Endometrial microvascular endothelial cells (primary cell): ENCODE measurements around the gene FBXL17. TPM values are rescaled to one million over a fixed set of nuclear protein-coding genes. Genes with fewer than 3 reads are reported as not detected.
"Not testable (repeated sequence)": the region's sequence is repeated elsewhere in the genome, so short reads cannot be mapped to it uniquely, and the experiment has no call there.

Experiments
- in situ Hi-C: cut with HindIII; loops from 2 replicates; pipeline ENCODE4 v1.10.0; 2017; ENCODE audit warnings: low sequenced_read_pairs, low pct_unique_long_range_greater_than_20kb; ENCODE audit errors: inconsistent ontology term
- total RNA-seq: library from RNA; depleted of rRNA; stranded (reverse); fragments of >200 nt; gene quantifications from one replicate; pipeline ENCODE4 v1.2.3, GENCODE V29; 2015; ENCODE audit errors: inconsistent ontology term

The FBXL17 gene
- total RNA-seq, 1 donor from 2014 or later: 21.0 TPM

DNA sequence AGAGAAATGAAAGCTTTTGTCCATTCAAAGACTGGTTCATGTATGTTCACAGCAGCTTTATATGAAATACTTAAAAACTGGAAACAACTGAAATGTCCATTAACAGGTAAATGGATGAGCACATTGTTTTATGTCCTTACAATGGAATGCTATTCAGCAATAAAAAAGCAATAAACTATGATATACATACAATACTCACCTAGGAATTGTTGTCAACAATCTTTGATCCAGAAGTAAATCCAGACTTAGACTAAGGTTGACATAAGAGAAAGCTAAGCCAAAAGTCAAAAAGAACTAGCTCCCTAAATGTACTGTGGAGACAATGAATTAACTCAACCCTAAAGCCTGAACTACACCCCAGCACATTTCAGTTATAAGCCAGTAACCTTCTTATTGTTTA, 54.9 kb downstream of the FBXL17 start:
- in situ Hi-C loops: no loop called here

GRCh38 chr5:108324886-108325285, 57.0 kb downstream of the FBXL17 start:
- in situ Hi-C loops: no loop called here

DNA sequence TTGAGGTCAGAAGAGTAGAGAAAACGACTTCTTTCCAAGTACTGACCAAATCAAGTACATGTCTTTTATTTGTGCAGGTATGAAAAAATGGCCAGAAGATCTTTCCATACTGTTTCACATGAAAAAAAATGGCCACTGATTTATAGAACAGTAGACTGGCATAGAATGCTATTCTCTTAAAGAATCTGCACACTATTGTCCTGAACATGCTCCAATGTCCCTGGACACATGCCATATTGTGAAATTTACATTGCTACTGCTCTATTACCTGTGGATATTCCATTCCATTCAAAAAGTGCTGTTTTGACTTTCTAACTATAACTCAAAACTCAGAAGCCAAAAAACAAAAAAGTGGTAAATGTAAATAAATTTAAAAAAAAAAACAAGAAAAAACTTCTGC, 60.6 kb downstream of the FBXL17 start:
- in situ Hi-C loops: no loop called here

DNA sequence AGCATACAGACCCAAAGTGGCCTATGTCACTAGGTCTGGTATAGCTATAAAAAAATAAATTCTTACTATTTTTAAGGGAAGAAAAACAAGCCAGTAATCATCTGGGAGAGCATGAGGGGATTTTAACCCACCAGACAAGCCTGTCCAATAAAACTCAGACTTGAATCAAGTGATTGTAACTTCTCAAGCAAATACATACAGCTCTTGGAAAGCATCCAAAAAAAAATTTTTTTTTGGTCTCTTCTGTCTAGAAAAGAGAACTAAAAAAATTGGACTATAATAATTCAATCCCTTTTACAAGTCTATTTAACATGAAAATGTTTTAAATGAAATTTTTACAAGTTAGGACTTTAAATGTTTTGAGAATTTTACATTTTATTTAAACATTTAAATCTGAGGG, 61.7 kb downstream of the FBXL17 start:
- in situ Hi-C loops: no loop called here

GRCh38 chr5:108315829-108316228, 66.1 kb downstream of the FBXL17 start:
- in situ Hi-C loops: no loop called here

- in situ Hi-C loops: no loop called here
Observed at GRCh38 chr5:108312258-108312657, 69.6 kb downstream of the FBXL17 start.

GRCh38 chr5:108311682-108312081, 70.2 kb downstream of the FBXL17 start:
- in situ Hi-C loops: no loop called here

DNA sequence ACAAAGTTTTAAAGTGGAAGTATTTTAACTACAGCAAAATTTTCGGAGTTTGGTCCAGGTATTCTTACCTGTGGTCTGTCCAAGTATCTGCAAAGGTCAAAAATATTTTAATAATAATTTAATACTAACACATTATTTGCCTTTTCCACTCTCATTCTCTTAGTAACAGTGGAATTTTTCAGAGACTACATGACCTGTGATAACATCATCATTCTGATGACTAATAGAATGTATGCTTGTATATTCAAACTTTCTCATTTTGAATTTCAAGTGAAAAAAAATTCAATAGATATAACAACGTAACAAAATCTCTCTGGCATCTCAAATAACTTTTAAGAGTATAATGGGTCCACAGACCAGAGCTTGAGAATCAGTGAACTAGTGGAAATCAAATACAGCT, 78.3 kb downstream of the FBXL17 start:
- in situ Hi-C loops: no loop called here

DNA sequence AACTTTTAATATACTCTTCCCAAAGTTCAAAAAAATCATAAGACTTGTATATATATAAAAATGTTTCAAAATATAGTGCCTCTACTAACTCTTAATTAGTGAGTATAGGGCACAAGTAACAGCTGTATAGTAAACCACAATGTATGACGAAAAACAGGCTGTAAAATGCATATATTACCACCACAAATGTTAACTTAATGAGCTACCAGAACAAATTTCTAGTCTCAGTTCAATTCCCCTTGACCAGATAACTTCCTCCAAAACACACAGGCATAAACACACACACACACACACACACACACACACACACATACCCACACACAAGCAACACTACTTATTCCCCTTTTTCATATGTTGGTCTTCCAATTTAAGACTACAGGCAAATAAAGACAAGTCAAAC, 78.8 kb downstream of the FBXL17 start:
- in situ Hi-C loops: no loop called here

DNA sequence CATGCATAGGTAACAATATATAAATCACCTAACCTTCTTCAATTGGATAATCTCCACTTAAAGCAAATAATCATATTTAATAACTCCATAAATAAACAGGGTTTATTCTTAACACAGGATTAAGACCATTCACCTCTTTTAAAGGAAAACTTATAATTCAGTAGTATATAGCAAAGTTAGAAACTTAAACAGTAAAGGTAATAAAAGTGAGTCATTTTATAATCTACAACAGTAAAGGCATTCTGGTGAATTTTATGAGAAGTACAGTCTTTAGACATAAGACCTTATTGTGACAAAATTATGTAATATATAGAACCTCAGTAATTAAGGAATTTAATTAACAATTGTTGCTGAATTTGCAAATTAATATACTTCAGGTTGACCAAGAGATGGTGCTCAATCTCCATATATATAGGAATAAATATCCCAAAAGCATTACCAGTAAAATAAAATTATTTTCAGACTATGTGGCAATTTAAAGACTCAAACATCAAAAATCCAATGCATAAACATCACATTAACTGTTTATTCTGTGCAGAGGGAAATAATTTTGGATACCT, 84.8 kb downstream of the FBXL17 start:
- in situ Hi-C loops: no loop called here

- in situ Hi-C loops: no loop called here
Observed at GRCh38 chr5:108295578-108296368, 86.1 kb downstream of the FBXL17 start.

DNA sequence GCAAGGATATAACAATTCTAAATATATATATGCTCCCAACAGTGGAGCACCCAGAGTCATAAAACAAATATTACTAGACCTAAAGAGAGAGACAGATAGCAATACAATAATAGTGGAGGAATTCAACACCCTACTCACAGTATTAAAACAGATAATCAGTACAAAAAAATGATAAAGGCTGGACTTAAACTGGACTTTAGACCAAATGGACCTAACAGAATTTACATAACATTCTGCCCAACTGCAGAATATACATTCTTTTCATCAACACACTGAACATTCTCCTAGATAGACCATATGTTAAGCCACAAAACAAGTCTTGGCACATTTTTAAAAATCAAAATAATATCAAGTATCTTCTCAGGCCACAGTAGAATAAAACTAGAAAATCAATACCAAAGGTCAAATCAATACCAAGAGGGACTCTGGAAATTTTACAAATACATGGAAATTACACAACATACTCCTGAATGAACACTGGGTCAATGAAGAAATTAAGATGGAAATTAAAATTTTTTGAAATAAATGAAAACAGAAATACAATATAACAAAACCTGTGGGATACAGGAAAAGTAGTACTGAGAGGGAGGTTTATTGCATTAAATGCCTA, 100.8 kb downstream of the FBXL17 start:
- in situ Hi-C loops: no loop called here

- in situ Hi-C loops: no loop called here
Observed at GRCh38 chr5:108280248-108280647, 101.7 kb downstream of the FBXL17 start.

GRCh38 chr5:108278285-108279240, 103.3 kb downstream of the FBXL17 start:
- in situ Hi-C loops: no loop called here

DNA sequence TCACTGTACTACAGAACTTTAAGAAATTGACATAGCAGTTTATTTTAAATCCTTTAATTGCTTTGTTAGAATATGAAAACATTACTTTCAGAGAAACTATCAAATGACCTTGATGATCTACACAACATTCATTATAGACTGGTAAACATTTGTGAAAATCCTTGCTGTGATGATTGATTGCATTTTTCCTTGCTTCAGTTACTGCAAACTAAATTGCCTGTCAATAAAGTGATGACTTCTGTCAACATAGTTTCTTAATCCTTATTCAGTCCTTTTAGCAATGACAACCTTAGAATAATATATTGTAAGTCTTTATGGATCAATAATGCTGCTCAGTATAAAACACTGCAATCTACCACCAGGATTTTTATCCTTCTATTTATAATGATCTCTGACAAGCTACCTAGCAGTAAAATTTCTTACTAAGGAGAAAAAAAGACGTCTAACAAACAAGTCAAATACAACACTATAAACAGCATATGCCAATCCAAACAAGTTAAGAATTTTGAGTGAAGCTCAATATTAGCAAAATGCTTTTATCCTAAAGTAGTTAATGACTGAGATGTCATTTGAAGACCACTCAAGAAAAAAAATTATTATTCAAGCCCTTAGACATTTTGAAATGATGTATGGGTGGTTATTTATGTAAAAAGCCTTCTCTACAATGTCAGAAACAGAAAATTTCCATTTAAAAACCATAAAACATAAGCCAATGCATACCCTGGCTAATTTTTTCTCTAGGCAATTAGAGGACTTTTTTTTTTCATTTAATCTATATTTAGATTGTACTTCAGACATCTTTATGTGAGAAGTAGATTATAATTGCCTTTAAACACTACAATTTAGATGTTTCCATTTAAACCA, 105.5 kb downstream of the FBXL17 start:
- in situ Hi-C loops: no loop called here

GRCh38 chr5:108274080-108274479, 107.8 kb downstream of the FBXL17 start:
- in situ Hi-C loops: not testable (repeated sequence)

DNA sequence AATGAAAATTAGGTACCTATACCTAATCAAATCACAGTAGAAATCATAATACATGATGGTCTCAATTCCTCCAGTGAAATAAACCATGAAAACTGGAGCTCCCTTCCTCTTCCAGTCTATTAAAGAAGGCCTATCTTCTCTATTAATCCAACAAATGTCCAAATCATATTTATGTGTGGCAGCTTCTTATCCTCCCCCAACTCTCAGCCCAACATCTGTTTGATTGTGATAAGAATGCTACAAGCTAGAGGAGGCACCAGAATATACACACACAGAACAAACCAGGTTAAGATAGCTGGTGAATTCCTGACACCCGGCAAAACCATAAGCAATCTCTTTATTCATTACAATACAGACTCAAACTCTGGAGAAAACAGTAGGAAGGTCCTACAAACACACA, 110.8 kb downstream of the FBXL17 start:
- in situ Hi-C loops: no loop called here

- in situ Hi-C loops: no loop called here
Observed at GRCh38 chr5:108266242-108266641, 115.7 kb downstream of the FBXL17 start.
